HUES48 (cell line): ENCODE measurements around the gene CTDSPL.
"Not testable (repeated sequence)": the region's sequence is repeated elsewhere in the genome, so short reads cannot be mapped to it uniquely, and the experiment has no call there.

ENCODE experiments used
- H3K27ac ChIP-seq: one replicate; pipeline ENCODE4 v1.7.0; 2013; ENCODE audit warnings: low read depth, low read length, inconsistent platforms
- H3K27me3 ChIP-seq: 2 replicates; pipeline ENCODE4 v1.6.1; 2013; ENCODE audit warnings: mild to moderate bottlenecking, low read length; ENCODE audit not compliant: control insufficient read depth, insufficient read depth
- H3K36me3 ChIP-seq: 2 replicates; pipeline ENCODE4 v1.6.1; 2013; ENCODE audit warnings: low read length; ENCODE audit not compliant: control insufficient read depth, insufficient read depth
- H3K4me1 ChIP-seq: 2 replicates; pipeline ENCODE4 v1.6.1; 2013; ENCODE audit warnings: mild to moderate bottlenecking, low read length; ENCODE audit not compliant: control insufficient read depth, insufficient read depth
- H3K4me3 ChIP-seq: 2 replicates; pipeline ENCODE4 v1.5.1; 2013; ENCODE audit warnings: mild to moderate bottlenecking, low read depth, low read length
- H3K9ac ChIP-seq: 2 replicates; pipeline ENCODE4 v1.6.1; 2013; ENCODE audit warnings: mild to moderate bottlenecking, low read depth, low read length, moderate library complexity
- H3K9me3 ChIP-seq: 2 replicates; pipeline ENCODE4 v1.6.1; 2013; ENCODE audit warnings: low read length; ENCODE audit not compliant: control insufficient read depth, insufficient read depth

CTDSPL gene

DNA sequence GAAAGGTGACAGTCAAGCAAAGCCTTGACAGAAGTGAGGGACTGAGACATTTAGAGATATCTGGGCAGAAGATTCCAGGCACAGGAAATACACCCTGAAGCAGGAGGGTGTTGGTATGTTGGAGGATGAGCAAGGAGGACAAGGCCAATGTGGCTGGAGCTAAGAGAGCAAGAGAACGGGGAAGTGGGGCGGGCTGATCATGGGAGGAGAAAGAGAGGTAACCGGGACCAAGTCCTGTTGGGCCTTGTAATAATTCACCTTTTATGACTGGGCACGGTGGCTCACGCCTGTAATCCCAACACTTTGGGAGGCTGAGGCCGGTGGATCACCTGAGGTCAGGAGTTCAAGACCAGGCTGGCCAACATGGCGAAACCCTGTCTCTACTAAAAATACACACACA lies 171.9 kb downstream of the CTDSPL start:
- H3K9ac ChIP-seq, H3K4me1 ChIP-seq, H3K27ac ChIP-seq, H3K9me3 ChIP-seq, H3K36me3 ChIP-seq, H3K4me3 ChIP-seq: not testable (repeated sequence)
- H3K27me3 ChIP-seq = peaks cover 36% of the 10 kb centered on the region
